K562 (cell line): ENCODE results near the gene SLC34A1. TPM values are rescaled to one million over a fixed set of nuclear protein-coding genes. Genes with fewer than 3 reads are reported as not detected.

Experiments
- ADNP ChIP-seq: fragments of 200-800 bp; sonication (Bioruptor generic); IDR thresholded peaks from 2 replicates; pipeline ENCODE4 v1.6.1; 2016; ENCODE audit warnings: missing genetic modification characterization, missing compliant biosample characterization
- BHLHE40 ChIP-seq: IDR thresholded peaks from 2 replicates; pipeline ENCODE4 v1.6.1; 2011; ENCODE audit warnings: low read length, improper control_type of control experiment
- CBX3 ChIP-seq, 2 experiments: IDR thresholded peaks; 1 replicate in 1 of 2; 2 replicates in 1 of 2; pipeline ENCODE4 v1.6.1; 2012; ENCODE audit warnings: inconsistent platforms in 2 of 2, low read length in 2 of 2, borderline replicate concordance in 1 of 2, control low read depth in 1 of 2
- CEBPG ChIP-seq, 3 experiments: fragments of 200-800 bp in 1 of 3; sonication (Bioruptor generic) in 1 of 3; sonication (generic) in 1 of 3; formaldehyde crosslinking in 1 of 3; IDR thresholded peaks in 2 of 3; conservative IDR thresholded peaks in 1 of 3; 2 replicates each; pipeline versions ENCODE4 v1.6.1 to v1.8.0; 2016 to 2022; ENCODE audit warnings: missing compliant biosample characterization in 2 of 3, missing genetic modification characterization in 2 of 3, mild to moderate bottlenecking in 1 of 3, missing genetic modification reagents in 1 of 3
- CREB3 ChIP-seq: fragments of 450-650 bp; conservative IDR thresholded peaks from 2 replicates; pipeline ENCODE4 v1.6.1; 2016; ENCODE audit warnings: missing genetic modification characterization, low read depth, mild to moderate bottlenecking, missing compliant biosample characterization, moderate library complexity
- HNRNPUL1 ChIP-seq: fragments of 200-400 bp; formaldehyde crosslinking; IDR thresholded peaks from 2 replicates; pipeline ENCODE4 v1.6.1; 2017; ENCODE audit warnings: low read length
- MIER1 ChIP-seq: fragments of 450-650 bp; IDR thresholded peaks from 2 replicates; pipeline ENCODE4 v1.6.1; 2016; ENCODE audit warnings: antibody characterized with exemption, mild to moderate bottlenecking, low read depth
- PCBP2 ChIP-seq: fragments of 200-400 bp; formaldehyde crosslinking; IDR thresholded peaks from 2 replicates; pipeline ENCODE4 v1.6.1; 2018; ENCODE audit warnings: low read length, low read depth, mild to moderate bottlenecking, moderate library complexity; ENCODE audit not compliant: poor library complexity, severe bottlenecking
- POLR2A ChIP-seq: fragments of 450-650 bp; conservative IDR thresholded peaks from 2 replicates; pipeline ENCODE4 v1.6.1; 2016
- POU5F1 ChIP-seq: fragments of 150-350 bp; IDR thresholded peaks from 2 replicates; pipeline ENCODE4 v1.6.1; 2014; ENCODE audit warnings: borderline replicate concordance, low read length, low read depth, mild to moderate bottlenecking; ENCODE audit not compliant: partially characterized antibody
- SMARCC2 ChIP-seq: fragments of 450-650 bp; IDR thresholded peaks from 2 replicates; pipeline ENCODE4 v1.6.1; 2017; ENCODE audit warnings: antibody characterized with exemption, moderate library complexity, mild to moderate bottlenecking, low read depth
- SPI1 ChIP-seq: IDR thresholded peaks from 2 replicates; pipeline ENCODE4 v1.6.1; 2011; ENCODE audit warnings: low read depth, low read length, control low read depth, borderline replicate concordance
- SREBF1 ChIP-seq: fragments of 150-350 bp; IDR thresholded peaks from 2 replicates; pipeline ENCODE4 v1.6.1; 2014; ENCODE audit warnings: antibody characterized with exemption, low read depth, low read length, borderline replicate concordance
- STAT5B ChIP-seq: fragments of 250-450 bp; sonication (Bioruptor Pico); IDR thresholded peaks from 2 replicates; pipeline ENCODE4 v1.8.0; 2021; ENCODE audit warnings: mild to moderate bottlenecking, inconsistent platforms
- TCFL5 ChIP-seq: fragments of 250-450 bp; sonication (Bioruptor Pico); conservative IDR thresholded peaks from 2 replicates; pipeline ENCODE4 v1.6.1; 2021; ENCODE audit warnings: mild to moderate bottlenecking, moderate library complexity, matching md5 sums
- TGIF2 ChIP-seq: sonication (generic); formaldehyde crosslinking; IDR thresholded peaks from 2 replicates; pipeline ENCODE4 v1.8.1; 2022; ENCODE audit warnings: mild to moderate bottlenecking, missing genetic modification reagents, moderate library complexity
- THRAP3 ChIP-seq: fragments of 450-650 bp; IDR thresholded peaks from 2 replicates; pipeline ENCODE4 v1.6.1; 2016; ENCODE audit warnings: mild to moderate bottlenecking, inconsistent platforms, borderline replicate concordance
- XRCC3 ChIP-seq: fragments of 450-650 bp; IDR thresholded peaks from 2 replicates; pipeline ENCODE4 v1.6.1; 2017; ENCODE audit warnings: mild to moderate bottlenecking, moderate library complexity
- ZNF551 ChIP-seq: fragments of 250-450 bp; sonication (Bioruptor Pico); IDR thresholded peaks from 2 replicates; pipeline ENCODE4 v1.5.0; 2021; ENCODE audit warnings: mild to moderate bottlenecking, moderate library complexity
- ZNF583 ChIP-seq: fragments of 250-450 bp; sonication (Bioruptor Pico); IDR thresholded peaks from 2 replicates; pipeline ENCODE4 v1.4.0; 2020
- polyA plus RNA-seq, 8 experiments: library from polyadenylated mRNA; depleted of rRNA in 4 of 8; stranded (reverse) in 5 of 8; unstranded in 3 of 8; fragments of >200 nt; fragmentation: Nextera tagmentation in 2 of 8; fragmentation: Illumina TruSeq in 1 of 8; extraction: Ambion mirVana in 2 of 8; extraction: Trizol in 1 of 8; gene quantifications; 2 replicates each; pipeline versions ENCODE4 v1.2.1 to v1.2.3, GENCODE V29; 2011 to 2014; ENCODE audit warnings: inconsistent platforms in 1 of 8, missing spikeins in 1 of 8
- total RNA-seq, 7 experiments: library from RNA; depleted of rRNA in 6 of 7; stranded (reverse); fragments of >200 nt in 6 of 7; fragmentation: Illumina TruSeq in 2 of 7; extraction: Trizol in 2 of 7; gene quantifications; 2 replicates each; pipeline versions ENCODE4 v1.2.1 to v1.2.3, GENCODE V29; 2011 to 2021; ENCODE audit warnings: low replicate concordance in 1 of 7
- TF ChIP-seq, protein P1 (sequence below): conservative IDR thresholded peaks from 2 replicates; pipeline ENCODE4 v1.6.1; 2011; ENCODE audit warnings: low read depth, mild to moderate bottlenecking, low read length; ENCODE audit not compliant: control insufficient read depth
- TF ChIP-seq, protein P2 (sequence below): fragments of 200-800 bp; sonication (Bioruptor generic); IDR thresholded peaks from 2 replicates; pipeline ENCODE4 v1.6.1; 2017; ENCODE audit warnings: missing genetic modification characterization, missing compliant biosample characterization

SLC34A1 gene
- total and polyA plus RNA-seq, 9 of the 15 experiments (the other 6 are each of a cell fraction or from before 2014, with no cell fraction given), result not detected

DNA sequence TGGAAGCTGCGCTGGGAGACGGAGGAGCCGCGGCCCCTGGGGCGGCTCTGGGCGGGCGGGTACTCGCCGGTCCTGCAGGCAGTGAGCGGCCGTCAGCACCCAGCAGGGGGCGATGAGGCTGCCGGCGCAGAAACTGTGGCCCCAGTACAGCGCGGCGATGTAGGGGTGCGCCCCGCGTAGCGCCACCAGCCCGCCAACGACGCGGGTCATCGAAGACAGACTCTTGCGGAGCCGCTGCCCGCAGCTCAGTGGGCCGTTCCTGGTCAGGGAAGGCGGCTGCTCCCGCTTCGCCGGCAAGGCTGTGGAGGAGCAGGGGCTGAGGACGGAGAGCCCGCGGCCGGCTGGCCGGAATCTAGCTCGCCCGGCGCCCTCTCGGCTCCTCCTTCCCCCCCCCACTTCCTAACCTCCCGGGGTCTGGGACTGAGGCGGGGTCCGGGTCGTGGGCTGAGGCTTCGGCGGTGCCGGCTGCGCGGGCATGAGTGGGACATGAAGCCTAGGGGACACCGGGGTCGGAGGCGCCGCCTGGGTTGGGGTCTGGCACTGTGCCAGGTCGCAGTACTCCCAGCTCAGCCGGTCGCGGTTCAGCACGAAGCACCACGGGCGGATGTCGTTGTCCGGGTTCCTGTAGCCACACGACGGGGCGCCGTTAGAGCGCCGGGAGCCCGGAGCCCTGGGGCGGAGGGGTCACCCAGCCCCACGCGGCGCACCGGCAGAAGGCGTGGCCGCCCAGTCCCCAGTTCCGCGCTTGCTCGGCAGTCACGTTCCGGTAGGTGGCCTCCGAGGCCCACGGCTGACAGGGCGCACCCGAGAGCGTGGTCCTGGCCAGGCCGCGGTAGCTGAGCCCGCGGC, 19.8 kb downstream of the SLC34A1 start (continued):
- TF ChIP-seq CBX3 (IDR thresholded peaks at IDR 0.05; ENCODE audit: borderline replicate concordance in 1 of 2, low read length in 2 of 2) (peak in 1 of 2 experiments; percentile 73; a peak in 1 of 3 replicates), STAT5B (no peak), THRAP3 (no peak), CREB3 (tag) (0 out of 2 replicates have a peak, but pooled peaks have one; percentile 16), BHLHE40 (peak; percentile 95), CEBPG (CRISPR knock-in tag; IDR thresholded peaks at IDR 0.05) (no peak), CEBPG (tag; conservative IDR thresholded peaks at IDR 0.05 in 1 of 2, IDR thresholded peaks at IDR 0.05 in 1 of 2) (no peak), ZNF551 (CRISPR knock-in tag) (no peak), SPI1 (no peak), SREBF1 (no peak), TGIF2 (CRISPR knock-in tag) (peak; percentile 89), SMARCC2 (no peak), HNRNPUL1 (no peak), XRCC3 (no peak), TCFL5 (no peak), ADNP (tag) (no peak), POLR2A (peak; percentile 77), ZNF583 (CRISPR knock-in tag) (no peak), POU5F1 (no peak), MIER1 (no peak), PCBP2 (no peak)
- TF ChIP-seq, protein P1, sequence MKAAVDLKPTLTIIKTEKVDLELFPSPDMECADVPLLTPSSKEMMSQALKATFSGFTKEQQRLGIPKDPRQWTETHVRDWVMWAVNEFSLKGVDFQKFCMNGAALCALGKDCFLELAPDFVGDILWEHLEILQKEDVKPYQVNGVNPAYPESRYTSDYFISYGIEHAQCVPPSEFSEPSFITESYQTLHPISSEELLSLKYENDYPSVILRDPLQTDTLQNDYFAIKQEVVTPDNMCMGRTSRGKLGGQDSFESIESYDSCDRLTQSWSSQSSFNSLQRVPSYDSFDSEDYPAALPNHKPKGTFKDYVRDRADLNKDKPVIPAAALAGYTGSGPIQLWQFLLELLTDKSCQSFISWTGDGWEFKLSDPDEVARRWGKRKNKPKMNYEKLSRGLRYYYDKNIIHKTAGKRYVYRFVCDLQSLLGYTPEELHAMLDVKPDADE, result peak; percentile 85
- TF ChIP-seq, protein P2, sequence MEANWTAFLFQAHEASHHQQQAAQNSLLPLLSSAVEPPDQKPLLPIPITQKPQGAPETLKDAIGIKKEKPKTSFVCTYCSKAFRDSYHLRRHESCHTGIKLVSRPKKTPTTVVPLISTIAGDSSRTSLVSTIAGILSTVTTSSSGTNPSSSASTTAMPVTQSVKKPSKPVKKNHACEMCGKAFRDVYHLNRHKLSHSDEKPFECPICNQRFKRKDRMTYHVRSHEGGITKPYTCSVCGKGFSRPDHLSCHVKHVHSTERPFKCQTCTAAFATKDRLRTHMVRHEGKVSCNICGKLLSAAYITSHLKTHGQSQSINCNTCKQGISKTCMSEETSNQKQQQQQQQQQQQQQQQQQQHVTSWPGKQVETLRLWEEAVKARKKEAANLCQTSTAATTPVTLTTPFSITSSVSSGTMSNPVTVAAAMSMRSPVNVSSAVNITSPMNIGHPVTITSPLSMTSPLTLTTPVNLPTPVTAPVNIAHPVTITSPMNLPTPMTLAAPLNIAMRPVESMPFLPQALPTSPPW (CRISPR knock-in tag), result peak; percentile 75
